T47D (cell line): Measurements from ENCODE around the gene KDM4D.
"Not testable (repeated sequence)": the region's sequence is repeated elsewhere in the genome, so short reads cannot be mapped to it uniquely, and the experiment has no call there.

Experiments used
- DNase-seq, 2 experiments: peaks; one replicate each; pipeline versions ENCODE4 v3.0.0 to v3.0.0-alpha.2; 2011 to 2012; ENCODE audit warnings: low read depth in 1 of 2, low spot score in 1 of 2
- JUND ChIP-seq: IDR thresholded peaks from 2 replicates; pipeline ENCODE4 v1.6.1; 2012; ENCODE audit warnings: low read depth
- in situ Hi-C: cut with HindIII; loops from 2 replicates; pipeline ENCODE4 v1.10.0; 2016; ENCODE audit warnings: low sequenced_read_pairs, low pct_unique_long_range_greater_than_20kb

KDM4D gene

DNA sequence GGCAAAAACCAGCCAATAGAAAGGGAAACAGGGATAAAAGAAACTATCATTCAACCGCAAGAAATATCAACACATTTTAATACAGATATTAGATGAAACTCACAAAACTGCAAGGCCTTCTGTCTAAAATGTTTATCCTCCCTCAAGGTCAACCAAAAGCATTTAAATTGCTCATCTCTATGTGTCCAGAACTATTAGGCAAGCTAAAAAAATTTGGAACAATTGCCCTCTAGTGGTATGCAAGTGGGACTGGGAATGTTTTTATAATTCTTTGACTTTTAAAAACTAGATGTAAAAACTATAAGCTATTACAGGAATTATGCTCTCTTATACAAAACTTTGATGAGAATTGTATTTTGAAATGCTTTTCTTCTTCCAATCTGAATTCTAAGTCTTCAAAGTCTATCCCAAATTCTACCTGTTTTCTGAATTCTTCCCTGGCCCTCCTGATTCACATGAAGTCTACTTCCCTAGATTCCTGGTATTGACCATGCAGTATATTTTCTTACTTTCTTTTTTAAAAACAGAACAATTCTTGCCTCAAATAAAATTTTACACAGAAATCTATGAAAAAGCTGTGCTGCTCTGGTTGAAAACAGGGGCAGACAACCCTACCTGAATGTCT lies 5.1 kb upstream of the KDM4D start:
- TF ChIP-seq JUND: no peak
- in situ Hi-C loops: no loop called here
- peak; percentile 17 to 47 for DNase-seq

DNA sequence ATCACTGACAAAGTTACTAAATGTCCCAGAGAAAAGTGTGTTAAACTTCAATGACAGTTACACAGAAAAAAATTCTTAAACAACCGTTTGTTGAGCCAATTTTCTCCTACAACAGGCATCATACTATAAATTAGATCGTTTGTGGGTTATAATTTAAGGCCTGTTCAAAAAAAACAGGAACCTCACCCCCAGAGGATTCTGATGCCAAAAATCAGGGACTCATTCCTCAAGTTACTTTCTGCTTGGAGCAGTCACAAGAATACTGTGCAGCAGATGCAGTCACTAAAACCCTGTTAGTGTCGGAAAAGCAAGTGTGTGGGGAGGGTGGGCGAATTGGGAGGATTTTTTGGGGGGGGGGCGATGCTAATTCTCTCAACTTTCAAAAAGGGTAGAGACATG lies 810 bp upstream of the KDM4D start:
- TF ChIP-seq JUND: no peak
- in situ Hi-C loops: no loop called here
- DNase-seq: no peak

DNA sequence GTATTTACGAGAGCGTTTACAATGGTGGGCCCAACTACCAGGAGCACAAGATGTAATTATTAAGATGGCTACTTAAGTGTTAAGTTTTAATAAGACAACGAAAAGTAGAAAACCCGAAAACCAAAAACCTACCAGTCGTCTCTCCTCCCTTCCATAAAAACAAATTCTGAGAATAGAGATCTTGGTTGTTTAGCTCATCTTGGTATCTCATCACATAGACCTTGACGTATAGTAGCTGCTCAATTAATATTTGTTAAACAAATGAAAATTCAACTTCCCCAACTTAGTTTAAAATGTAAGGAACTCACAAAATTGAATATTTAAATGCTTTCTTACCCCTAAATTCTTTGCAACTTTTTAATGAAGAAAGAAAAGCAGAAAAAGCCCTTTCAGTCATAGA lies 669 bp downstream of the KDM4D start:
- in situ Hi-C loops: no loop called here
- TF ChIP-seq JUND: no peak

DNA sequence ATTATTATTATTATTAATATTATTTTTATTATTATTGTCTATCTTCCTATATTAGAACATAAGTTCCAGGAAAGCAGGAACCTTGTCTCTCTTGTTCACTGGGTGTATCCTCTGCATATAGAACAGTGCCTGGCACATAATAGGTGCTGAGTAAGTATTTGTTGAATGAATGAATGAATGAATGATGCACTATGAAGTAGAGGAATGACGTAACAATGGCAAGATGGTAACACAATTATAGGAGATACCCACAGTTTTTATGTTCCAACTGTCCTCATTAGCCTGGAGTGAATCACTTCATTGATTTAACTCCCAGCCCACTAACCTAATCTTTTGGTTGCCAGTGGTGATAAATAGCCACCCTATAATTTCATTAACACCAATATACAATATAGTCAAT lies 2.1 kb downstream of the KDM4D start:
- in situ Hi-C loops: no loop called here
- DNase-seq: no peak
- TF ChIP-seq JUND: no peak

More for the DNA sequence above, 669 bp downstream of the KDM4D start:
- DNase-seq: no peak

DNA sequence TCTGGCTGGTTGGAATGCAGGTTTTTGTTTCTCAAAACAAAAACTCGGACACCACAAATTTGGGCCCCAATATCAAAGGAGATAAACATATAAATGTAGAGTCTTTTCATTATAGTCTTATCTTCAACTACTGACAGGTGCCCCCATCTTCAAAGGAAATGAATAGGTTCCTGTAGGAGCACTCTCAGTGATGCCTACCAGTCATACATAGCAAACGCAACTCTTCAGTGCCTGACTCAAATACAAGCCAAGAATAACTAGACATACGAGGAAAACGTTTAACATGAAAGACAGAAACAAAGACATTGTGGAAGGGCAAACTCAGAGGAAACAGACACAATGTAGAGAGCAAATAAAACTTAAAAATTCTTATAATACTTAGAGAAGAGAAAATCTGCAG lies 13.9 kb downstream of the KDM4D start:
- DNase-seq: no peak
- in situ Hi-C loops: no loop called here
- TF ChIP-seq JUND: no peak

DNA sequence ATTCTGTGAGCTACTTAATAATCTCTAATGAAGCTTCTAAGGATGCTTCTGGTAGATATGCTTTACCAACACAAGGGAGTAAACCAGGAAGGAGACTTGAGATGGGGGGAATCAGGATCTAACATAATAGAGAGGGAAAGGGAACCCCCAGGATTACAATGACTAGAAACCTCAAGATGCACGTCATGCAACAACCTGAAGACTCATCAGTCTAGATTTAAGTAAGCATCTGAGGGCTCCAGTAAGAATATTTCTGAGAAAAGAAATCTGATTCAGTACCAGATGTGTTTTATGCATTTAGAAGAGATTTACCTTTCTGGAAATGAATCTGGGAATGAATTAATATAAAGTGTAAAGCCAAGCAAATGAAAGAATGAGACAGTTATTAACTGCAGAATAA lies 15.2 kb downstream of the KDM4D start:
- DNase-seq: no peak
- no peak for TF ChIP-seq JUND
- in situ Hi-C loops: no loop called here

DNA sequence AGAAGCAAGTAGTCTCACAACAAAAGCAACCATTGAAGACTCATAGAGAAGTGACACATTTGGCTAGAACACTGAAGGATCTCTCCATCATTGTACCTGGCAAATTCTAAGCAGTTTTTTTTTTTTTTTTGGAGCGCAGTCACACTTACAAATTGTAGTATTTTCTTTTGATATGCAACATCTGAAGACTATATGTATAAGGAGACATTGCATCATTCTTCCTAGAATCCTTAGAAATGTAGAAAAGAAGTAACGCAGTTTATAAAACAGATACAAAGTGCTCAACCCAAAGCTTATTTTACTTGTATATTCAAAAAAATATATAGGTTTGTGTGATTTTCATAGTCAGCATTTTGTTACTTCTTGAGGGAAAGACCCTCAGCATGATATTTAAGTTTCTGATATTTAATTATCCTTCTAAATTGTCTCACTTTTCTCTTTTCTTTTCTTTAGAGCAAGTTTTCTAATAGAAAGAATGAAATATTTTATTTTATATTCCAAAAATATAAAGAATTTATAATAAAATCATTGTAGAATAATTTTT lies 20.0 kb downstream of the KDM4D start:
- DNase-seq: no peak
- in situ Hi-C loops: no loop called here
- no peak for TF ChIP-seq JUND

DNA sequence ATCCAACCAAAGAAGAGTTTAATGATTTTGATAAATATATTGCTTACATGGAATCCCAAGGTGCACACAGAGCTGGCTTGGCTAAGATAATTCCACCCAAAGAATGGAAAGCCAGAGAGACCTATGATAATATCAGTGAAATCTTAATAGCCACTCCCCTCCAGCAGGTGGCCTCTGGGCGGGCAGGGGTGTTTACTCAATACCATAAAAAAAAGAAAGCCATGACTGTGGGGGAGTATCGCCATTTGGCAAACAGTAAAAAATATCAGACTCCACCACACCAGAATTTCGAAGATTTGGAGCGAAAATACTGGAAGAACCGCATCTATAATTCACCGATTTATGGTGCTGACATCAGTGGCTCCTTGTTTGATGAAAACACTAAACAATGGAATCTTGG lies 23.9 kb downstream of the KDM4D start:
- no peak for TF ChIP-seq JUND
- no peak for DNase-seq
- in situ Hi-C loops: no loop called here

DNA sequence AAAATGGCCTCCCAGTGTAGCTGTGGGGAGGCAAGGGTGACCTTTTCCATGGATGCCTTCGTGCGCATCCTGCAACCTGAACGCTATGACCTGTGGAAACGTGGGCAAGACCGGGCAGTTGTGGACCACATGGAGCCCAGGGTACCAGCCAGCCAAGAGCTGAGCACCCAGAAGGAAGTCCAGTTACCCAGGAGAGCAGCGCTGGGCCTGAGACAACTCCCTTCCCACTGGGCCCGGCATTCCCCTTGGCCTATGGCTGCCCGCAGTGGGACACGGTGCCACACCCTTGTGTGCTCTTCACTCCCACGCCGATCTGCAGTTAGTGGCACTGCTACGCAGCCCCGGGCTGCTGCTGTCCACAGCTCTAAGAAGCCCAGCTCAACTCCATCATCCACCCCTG lies 24.8 kb downstream of the KDM4D start:
- in situ Hi-C loops: no loop called here
- DNase-seq: no peak
- no peak for TF ChIP-seq JUND

DNA sequence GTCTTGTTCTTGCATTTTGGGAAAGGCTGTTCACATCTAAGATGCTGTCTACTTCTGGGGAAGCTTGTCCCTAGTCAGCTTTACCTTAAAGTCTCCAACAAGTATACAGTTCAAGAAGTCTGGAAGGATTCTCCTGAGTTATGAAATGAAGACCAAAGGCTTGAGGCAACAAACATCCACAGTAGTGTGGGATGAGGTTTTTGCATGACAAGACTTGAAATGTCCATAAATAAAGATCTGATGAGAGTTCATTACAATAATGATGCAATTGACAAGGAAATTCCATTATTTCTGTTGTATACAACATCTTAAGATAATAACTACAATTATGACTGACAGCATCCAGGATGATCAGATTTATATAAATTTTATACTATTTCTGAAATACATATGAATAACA lies 30.2 kb downstream of the KDM4D start:
- in situ Hi-C loops: no loop called here
- no peak for TF ChIP-seq JUND
- DNase-seq: no peak

DNA sequence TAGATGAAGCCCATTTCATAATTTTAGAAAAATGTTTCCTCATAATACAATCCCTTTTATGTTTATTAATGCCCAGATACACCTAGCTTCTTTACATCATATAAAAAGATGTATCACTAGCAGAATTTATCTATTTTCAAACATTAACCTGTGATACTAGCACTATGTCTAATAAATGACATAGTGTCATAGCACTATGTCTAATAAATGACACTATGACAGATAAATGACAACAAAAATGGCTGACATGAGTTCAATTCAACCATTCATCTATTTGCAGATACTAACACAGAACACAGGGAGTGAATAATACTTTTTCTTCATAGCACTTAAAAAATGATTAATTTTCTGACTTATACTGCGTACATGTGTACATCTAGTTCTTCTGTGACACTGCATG lies 32.1 kb downstream of the KDM4D start:
- TF ChIP-seq JUND: no peak
- in situ Hi-C loops: no loop called here
- DNase-seq: no peak

DNA sequence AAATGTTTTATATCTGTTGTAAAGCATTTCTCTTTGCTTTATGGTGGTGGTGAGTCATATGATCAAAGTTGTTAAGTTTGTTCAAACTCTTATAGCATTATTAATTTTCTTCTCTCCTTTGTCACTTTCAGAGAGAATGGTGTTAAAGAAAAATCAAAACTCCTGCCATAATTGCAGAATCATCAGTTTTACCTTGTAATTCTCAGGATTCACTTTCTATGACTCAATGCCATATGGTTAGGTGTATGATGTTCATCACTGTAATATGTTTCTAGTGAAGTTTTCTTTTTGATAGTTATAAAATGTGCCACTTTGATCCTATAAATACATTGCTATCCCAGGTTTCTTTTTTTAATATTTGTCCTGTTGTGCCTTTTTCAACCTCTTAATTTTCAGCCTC lies 37.9 kb downstream of the KDM4D start:
- no peak for DNase-seq
- TF ChIP-seq JUND: no peak
- in situ Hi-C loops: no loop called here

DNA sequence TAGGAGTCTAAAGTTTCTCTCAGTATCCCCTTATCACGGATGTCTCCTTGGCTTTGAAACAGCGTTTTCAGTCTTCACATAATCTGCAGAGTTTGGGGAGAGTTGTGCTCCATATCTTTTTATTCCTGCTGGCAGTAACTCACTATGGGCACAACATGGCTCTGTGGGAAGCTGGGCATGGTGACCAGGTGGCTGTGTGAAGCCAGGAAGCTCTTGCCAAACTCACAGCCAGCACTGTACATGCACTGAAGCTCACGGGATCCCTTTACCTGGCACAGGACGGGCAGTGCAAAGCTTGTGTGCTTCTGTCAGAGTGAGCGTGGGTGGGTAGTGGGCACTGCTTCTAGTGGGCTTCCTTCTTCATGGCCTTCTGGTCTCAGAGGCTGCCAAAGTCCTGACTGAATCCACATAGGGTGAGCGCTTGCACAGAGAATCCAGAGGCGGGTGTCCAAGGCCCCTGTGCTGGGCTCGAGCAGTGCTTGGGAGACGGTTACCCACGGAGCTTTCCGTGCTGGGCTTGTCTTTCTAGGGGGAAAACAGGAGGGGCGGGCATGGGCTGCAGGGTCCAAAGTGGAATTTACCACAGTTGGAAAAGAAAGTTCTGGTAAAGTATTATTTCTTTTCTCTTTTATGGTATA lies 40.8 kb downstream of the KDM4D start:
- DNase-seq: no peak
- in situ Hi-C loops: no loop called here
- TF ChIP-seq JUND: no peak

DNA sequence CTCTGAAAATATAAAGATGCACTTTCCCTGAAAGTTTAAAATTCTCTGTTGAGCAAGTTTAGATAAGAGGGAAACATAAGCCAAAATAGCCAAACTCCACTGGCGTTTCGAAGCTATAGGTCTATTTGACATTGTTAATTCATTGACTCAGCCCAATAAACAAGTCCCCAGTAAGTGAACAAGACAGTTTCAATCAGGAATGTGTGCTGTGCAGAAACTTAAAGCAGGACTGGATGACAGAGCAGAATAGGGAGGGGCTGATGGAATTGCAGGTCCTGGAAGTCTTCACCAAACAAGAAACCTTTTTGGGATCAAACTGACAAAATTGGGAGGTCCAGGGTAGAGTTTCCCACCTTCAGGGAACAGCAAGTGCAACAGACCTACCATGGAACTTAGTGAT lies 42.6 kb downstream of the KDM4D start:
- no peak for TF ChIP-seq JUND
- in situ Hi-C loops: no loop called here
- DNase-seq: peak in 1 of 2 experiments; percentile 7

DNA sequence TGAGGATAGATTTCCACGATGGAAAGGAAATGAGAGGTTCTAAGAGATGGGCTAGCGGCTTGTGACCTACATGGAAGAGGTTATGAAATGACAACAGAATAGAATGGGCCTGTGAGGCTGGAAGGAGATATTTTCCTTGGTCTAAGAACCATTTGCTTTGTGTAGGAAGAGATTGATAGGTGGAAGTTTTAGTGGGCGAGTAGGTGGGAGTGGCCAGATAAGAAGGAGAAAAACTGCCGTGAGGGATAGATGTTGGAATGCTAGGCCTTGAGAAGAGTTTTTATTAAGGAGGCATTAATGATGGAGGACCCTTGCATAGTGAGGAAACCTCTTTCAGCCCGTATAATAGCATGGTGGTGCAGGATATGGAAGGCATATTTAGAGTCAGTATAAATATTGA lies 48.0 kb downstream of the KDM4D start:
- DNase-seq, in situ Hi-C loops: not testable (repeated sequence)
